Sigmoid colon (tissue), 7 donors: Measurements from ENCODE around the gene NUDT21. TPM values are rescaled to one million over a fixed set of nuclear protein-coding genes. Genes with fewer than 3 reads are reported as not detected.

Source experiments
- DNase-seq: peaks from one replicate; pipeline ENCODE4 v3.0.0-alpha.2; 2019
- H3K27ac ChIP-seq, 4 donors: fragments of 200-600 bp; sonication (generic); one replicate each; pipeline ENCODE4 v1.5.1; 2016 to 2019; ENCODE audit warnings: mild to moderate bottlenecking in 1 of 4
- H3K27me3 ChIP-seq, 3 donors: fragments of 200-600 bp; sonication (generic); one replicate each; pipeline ENCODE4 v1.5.1; 2019; ENCODE audit warnings: mild to moderate bottlenecking in 1 of 3
- H3K36me3 ChIP-seq, 4 donors: fragments of 200-600 bp; sonication (generic); one replicate each; pipeline ENCODE4 v1.5.1; 2016 to 2019
- H3K4me1 ChIP-seq, 4 donors: fragments of 200-600 bp; sonication (generic); one replicate each; pipeline ENCODE4 v1.5.1; 2017 to 2019
- H3K4me3 ChIP-seq, 4 donors: fragments of 200-600 bp; sonication (generic); one replicate each; pipeline ENCODE4 v1.5.1; 2017 to 2019; ENCODE audit warnings: mild to moderate bottlenecking in 2 of 4, moderate library complexity in 1 of 4
- H3K9me3 ChIP-seq, 4 donors: fragments of 200-600 bp in 3 of 4; sonication (generic) in 3 of 4; one replicate each; pipeline versions ENCODE4 v1.5.1 to v1.6.1; 2013 to 2019
- EP300 ChIP-seq, 4 donors: sonication (generic); formaldehyde crosslinking; IDR thresholded peaks; one replicate each; pipeline ENCODE4 v1.6.1; 2017; ENCODE audit warnings: antibody characterized with exemption in 4 of 4
- POLR2A ChIP-seq, 2 donors: fragments of 450-650 bp; IDR thresholded peaks; one replicate each; pipeline ENCODE4 v1.6.1; 2016; ENCODE audit warnings: antibody characterized with exemption in 2 of 2, mild to moderate bottlenecking in 2 of 2, moderate library complexity in 2 of 2
- POLR2AphosphoS5 ChIP-seq, 4 donors: sonication (generic); formaldehyde crosslinking; IDR thresholded peaks; one replicate each; pipeline ENCODE4 v1.6.1; 2017; ENCODE audit warnings: antibody characterized with exemption in 4 of 4
- WGBS, 2 donors: extraction: QIAGEN DNeasy Blood & Tissue Kit; methylation state at CpG; one replicate each; pipeline ENCODE4 v1.1.7; 2013; 5-methylcytosine and 5-hydroxymethylcytosine counted together
- intact Hi-C: fragments of 100-400 bp; cut with DNase I; formaldehyde crosslinking; loops from one replicate; pipeline ENCODE4 v1.15.1; 2023
- polyA plus RNA-seq, 3 donors: library from polyadenylated mRNA; stranded (reverse); fragments of 200-250 nt; gene quantifications; one replicate each; pipeline ENCODE4 v1.2.3, GENCODE V29; 2013
- total RNA-seq, 4 donors: library from RNA; depleted of rRNA; stranded (reverse); fragments of >200 nt; gene quantifications; one replicate each; pipeline ENCODE4 v1.1.0, GENCODE V29; 2016
- TF ChIP-seq, protein P1 (sequence below), 4 experiments: fragments of 450-650 bp in 3 of 4; fragments of 200-600 bp in 1 of 4; IDR thresholded peaks; one replicate each; pipeline ENCODE4 v1.5.1; 2016 to 2019; ENCODE audit warnings: antibody characterized with exemption in 4 of 4, mild to moderate bottlenecking in 3 of 4, moderate library complexity in 2 of 4
- donor health status: healthy with polysubstance abuse.
- donor health status: Bipolar disorder and iron deficiency.
- donor health status: healthy.

The NUDT21 gene
- total and polyA plus RNA-seq, 7 donors, result 33.0 to 51.7 (median 44.1) TPM

- Histone ChIP-seq H3K9me3 (no peaks in the 10 kb centered on the region), H3K27me3 (no peaks in the 10 kb centered on the region), H3K4me1 (no peaks in the 10 kb centered on the region), H3K4me3 (no peak overlapping the region), H3K27ac (no peak overlapping the region), H3K36me3 (peaks cover 13 to 100% (median 46%) of the 10 kb centered on the region in 4 donors)
- WGBS, 2 donors, result 93 to 99% methylated on average over 2 of the region's 2 CpGs
- intact Hi-C loops, result no loop called here
- no peak for TF ChIP-seq EP300 (IDR thresholded peaks at IDR 0.05)
- TF ChIP-seq, protein P1, sequence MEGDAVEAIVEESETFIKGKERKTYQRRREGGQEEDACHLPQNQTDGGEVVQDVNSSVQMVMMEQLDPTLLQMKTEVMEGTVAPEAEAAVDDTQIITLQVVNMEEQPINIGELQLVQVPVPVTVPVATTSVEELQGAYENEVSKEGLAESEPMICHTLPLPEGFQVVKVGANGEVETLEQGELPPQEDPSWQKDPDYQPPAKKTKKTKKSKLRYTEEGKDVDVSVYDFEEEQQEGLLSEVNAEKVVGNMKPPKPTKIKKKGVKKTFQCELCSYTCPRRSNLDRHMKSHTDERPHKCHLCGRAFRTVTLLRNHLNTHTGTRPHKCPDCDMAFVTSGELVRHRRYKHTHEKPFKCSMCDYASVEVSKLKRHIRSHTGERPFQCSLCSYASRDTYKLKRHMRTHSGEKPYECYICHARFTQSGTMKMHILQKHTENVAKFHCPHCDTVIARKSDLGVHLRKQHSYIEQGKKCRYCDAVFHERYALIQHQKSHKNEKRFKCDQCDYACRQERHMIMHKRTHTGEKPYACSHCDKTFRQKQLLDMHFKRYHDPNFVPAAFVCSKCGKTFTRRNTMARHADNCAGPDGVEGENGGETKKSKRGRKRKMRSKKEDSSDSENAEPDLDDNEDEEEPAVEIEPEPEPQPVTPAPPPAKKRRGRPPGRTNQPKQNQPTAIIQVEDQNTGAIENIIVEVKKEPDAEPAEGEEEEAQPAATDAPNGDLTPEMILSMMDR (IDR thresholded peaks at IDR 0.05), result no peak
- TF ChIP-seq POLR2A (IDR thresholded peaks at IDR 0.05), result no peak
- no peak for TF ChIP-seq POLR2AphosphoS5 (IDR thresholded peaks at IDR 0.05)
- no peak for DNase-seq
Observed at GRCh38 chr16:56466344-56466743, 15.2 kb upstream of the NUDT21 start.

- Histone ChIP-seq H3K27ac (no peak overlapping the region), H3K36me3 (peaks cover 14 to 98% (median 28%) of the 10 kb centered on the region in 4 donors), H3K9me3 (no peaks in the 10 kb centered on the region), H3K4me3 (no peak overlapping the region), H3K4me1 (no peaks in the 10 kb centered on the region), H3K27me3 (no peaks in the 10 kb centered on the region)
- 95 to 97% methylated on average over 6 of the region's 6 CpGs for WGBS, 2 donors
- no peak for TF ChIP-seq POLR2AphosphoS5 (IDR thresholded peaks at IDR 0.05)
- no peak for TF ChIP-seq POLR2A (IDR thresholded peaks at IDR 0.05)
- TF ChIP-seq, protein P1 (IDR thresholded peaks at IDR 0.05), result no peak
- intact Hi-C loops, result no loop called here
- no peak for DNase-seq
Observed at GRCh38 chr16:56463153-56463552, 12.0 kb upstream of the NUDT21 start.

- Histone ChIP-seq H3K27me3 (no peaks in the 10 kb centered on the region), H3K4me1 (no peaks in the 10 kb centered on the region), H3K36me3 (peaks cover 14 to 98% (median 24%) of the 10 kb centered on the region in 4 donors), H3K27ac (no peak overlapping the region), H3K4me3 (no peak overlapping the region), H3K9me3 (no peaks in the 10 kb centered on the region)
- no peak for DNase-seq
- 73 to 87% methylated on average over 3 of the region's 3 CpGs for WGBS, 2 donors
- intact Hi-C loops, result no loop called here
- no peak for TF ChIP-seq EP300 (IDR thresholded peaks at IDR 0.05)
- TF ChIP-seq, protein P1 (IDR thresholded peaks at IDR 0.05), result no peak
- no peak for TF ChIP-seq POLR2AphosphoS5 (IDR thresholded peaks at IDR 0.05)
- no peak for TF ChIP-seq POLR2A (IDR thresholded peaks at IDR 0.05)
Observed at GRCh38 chr16:56462064-56462796, 11.1 kb upstream of the NUDT21 start.

DNA sequence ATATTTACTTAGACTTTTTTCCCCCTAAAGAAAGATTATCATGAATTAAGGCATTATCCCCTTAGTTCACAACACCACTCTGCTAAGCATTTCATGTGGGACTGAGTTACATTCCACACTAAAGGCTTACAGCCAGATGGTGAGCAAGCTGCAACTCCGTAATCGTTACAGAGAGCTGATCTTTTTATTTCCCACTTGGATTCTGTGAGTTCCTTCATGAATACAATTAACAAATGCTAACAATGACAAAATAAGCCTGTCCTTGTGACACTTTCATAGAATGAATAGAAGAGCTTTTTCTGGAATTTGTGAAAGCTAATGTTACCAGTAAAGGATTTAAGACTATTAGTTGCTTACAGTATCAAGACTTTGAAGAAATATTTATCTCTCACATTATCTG lies 9.0 kb upstream of the NUDT21 start:
- intact Hi-C loops, result no loop called here
- H3K36me3 ChIP-seq, result peaks cover 9 to 98% (median 16%) of the 10 kb centered on the region in 4 donors
- 89 to 93% methylated on average over 2 of the region's 2 CpGs for WGBS, 2 donors
- TF ChIP-seq, protein P1 (IDR thresholded peaks at IDR 0.05), result no peak
- TF ChIP-seq POLR2A (IDR thresholded peaks at IDR 0.05) (no peak), EP300 (IDR thresholded peaks at IDR 0.05) (no peak), POLR2AphosphoS5 (IDR thresholded peaks at IDR 0.05) (no peak)
- no peak overlapping the region for H3K4me3 ChIP-seq
- H3K27ac ChIP-seq, result no peak overlapping the region
- H3K27me3 ChIP-seq, result no peaks in the 10 kb centered on the region
- DNase-seq, result no peak
- no peaks in the 10 kb centered on the region for H3K9me3 ChIP-seq
- H3K4me1 ChIP-seq, result no peaks in the 10 kb centered on the region
